GM10266 (cell line): ENCODE measurements around the gene DUOXA2.

Experiments used
- DNase-seq: peaks from one replicate; pipeline ENCODE4 v3.0.0; 2012; ENCODE audit errors: extremely low spot score
- TF ChIP-seq, protein P1 (sequence below): IDR thresholded peaks from 2 replicates; pipeline ENCODE4 v1.5.1; 2012; ENCODE audit warnings: mild to moderate bottlenecking, low read depth; ENCODE audit not compliant: control insufficient read depth, insufficient read depth; ENCODE audit errors: missing control alignments

The DUOXA2 gene

DNA sequence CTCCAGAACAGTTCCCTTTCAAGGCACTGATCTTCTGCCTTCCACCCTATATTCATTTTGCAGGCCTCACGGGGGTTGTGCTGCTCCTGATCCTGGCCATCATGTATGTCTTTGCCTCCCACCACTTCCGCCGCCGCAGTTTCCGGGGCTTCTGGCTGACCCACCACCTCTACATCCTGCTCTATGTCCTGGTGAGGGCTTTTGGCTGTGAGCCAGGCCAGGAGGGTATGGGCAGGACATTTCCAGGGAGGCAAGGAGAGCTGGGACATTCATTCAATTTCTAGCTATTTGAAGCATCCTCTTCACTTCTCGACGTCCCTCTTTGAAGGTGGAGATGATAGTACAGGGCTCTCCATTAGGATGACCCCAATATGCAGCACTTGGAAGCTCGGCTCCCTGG, 41.6 kb downstream of the DUOXA2 start:
- no peak for DNase-seq
- TF ChIP-seq, protein P1, sequence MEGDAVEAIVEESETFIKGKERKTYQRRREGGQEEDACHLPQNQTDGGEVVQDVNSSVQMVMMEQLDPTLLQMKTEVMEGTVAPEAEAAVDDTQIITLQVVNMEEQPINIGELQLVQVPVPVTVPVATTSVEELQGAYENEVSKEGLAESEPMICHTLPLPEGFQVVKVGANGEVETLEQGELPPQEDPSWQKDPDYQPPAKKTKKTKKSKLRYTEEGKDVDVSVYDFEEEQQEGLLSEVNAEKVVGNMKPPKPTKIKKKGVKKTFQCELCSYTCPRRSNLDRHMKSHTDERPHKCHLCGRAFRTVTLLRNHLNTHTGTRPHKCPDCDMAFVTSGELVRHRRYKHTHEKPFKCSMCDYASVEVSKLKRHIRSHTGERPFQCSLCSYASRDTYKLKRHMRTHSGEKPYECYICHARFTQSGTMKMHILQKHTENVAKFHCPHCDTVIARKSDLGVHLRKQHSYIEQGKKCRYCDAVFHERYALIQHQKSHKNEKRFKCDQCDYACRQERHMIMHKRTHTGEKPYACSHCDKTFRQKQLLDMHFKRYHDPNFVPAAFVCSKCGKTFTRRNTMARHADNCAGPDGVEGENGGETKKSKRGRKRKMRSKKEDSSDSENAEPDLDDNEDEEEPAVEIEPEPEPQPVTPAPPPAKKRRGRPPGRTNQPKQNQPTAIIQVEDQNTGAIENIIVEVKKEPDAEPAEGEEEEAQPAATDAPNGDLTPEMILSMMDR, result no peak

DNA sequence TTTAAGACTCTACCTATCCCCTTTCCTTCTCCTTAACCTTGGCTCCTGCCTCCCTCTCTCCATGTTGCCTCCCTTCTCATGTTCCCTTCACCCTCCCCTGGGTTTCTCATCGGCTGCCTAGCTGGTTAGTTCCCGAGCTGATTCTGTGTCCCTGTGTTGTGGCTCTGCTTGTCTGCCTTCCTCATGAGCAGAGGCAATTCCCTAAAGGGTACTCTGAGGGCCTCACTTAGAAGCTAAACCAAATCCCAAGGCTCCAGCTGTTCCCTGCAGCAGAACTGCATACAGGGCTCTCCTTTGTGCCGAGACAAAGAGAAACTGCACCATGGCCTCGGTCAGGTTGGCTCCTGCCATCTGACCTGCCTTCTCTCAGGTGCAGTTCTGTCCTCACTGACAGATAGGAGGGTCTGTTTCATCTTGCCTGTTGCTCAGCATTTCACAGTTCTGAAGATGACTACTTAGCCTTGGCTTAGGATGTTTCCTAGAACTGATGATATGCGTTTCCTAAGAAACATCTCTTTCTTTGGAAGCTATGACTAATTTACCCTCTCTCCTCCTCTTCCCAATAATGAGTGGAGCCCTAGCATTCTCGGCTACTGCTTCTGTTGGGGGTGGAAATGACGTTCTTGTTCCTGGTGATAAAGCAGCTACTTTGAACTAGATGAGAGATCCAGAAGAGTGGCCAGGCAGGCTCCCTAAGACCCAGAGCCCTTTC, 42.8 kb downstream of the DUOXA2 start:
- no peak for DNase-seq
- TF ChIP-seq, protein P1, result no peak

DNA sequence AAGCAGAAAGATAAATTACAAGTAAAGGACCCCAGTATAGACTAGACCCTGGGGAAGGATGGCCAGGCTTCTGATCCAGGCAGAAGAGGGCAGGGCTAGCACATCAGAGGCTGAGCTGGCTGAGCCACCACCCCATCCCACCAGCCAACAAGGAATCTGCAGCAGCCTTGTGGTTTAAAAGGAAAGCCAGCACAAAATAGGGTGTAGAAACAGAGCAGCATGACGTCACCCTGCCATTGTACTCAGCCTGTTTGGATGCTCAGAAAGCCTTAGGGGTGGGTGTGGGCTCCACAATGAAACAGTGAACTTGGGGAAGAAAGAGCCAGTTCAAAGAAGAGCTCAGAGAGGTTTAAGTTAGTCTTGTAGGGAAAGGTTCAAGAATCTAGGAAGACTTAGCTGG, 43.8 kb downstream of the DUOXA2 start:
- TF ChIP-seq, protein P1, result no peak
- DNase-seq, result no peak

DNA sequence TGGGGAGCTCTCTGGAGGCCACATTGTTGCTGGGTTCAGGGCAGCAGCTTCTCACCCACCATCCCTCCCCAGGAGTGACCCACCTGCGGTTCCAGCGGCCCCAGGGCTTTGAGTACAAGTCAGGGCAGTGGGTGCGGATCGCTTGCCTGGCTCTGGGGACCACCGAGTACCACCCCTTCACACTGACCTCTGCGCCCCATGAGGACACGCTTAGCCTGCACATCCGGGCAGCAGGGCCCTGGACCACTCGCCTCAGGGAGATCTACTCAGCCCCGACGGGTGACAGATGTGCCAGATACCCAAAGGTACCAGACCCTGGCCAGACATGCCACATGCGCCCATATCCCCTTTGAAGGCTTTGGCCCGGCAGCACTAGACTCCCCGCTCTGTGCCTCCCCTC, 47.5 kb downstream of the DUOXA2 start:
- TF ChIP-seq, protein P1, result no peak

DNA sequence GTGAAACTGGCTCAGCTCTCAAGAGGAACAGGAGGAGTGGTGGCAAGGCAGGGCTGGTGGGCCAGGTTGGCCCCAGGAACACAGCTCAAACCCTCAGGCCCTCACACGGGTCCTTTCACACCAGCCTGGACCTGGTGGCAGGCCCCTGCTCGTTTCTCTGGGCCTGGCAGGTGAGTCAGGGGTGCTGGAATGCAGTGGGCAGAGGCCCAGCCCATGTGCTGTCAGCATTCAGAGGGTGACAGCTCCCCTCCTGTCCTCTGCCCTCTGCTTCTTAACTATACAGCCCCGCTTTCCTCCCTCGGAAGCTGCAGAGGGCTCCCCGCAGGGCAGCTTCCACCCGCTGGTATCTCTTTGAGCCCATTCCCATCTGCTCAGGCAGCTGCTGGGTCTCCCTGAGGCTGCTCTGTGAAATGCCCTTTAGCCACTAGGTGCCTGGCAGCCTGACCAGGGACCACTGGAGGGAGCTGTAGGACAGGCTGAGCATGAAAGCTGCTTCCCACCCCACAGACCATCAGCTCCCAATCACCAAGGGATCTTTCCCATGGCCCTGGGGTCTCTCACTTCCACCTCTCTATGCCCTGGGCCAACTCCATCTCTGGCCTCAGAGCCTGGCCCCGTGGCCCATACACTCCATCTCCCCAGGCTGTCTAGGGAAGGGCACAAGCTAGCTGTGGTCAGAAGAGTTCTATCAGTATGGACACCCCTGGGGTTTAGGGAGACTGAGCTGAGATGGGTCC, 48.8 kb downstream of the DUOXA2 start:
- peak; percentile 87 for DNase-seq
- TF ChIP-seq, protein P1, result peak; percentile 94

More for the DNA sequence above, 47.5 kb downstream of the DUOXA2 start:
- no peak for DNase-seq

DNA sequence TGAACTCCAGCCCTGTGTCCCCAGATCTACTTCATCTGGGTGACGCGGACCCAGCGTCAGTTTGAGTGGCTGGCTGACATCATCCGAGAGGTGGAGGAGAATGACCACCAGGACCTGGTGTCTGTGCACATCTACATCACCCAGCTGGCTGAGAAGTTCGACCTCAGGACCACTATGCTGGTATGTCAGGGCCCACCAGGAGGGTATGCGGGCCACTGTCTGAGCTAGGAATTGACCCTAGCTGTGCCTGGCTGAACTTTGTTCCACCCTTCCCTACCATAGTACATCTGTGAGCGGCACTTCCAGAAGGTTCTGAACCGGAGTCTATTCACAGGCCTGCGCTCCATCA, 49.4 kb downstream of the DUOXA2 start:
- TF ChIP-seq, protein P1, result no peak
- DNase-seq, result no peak

DNA sequence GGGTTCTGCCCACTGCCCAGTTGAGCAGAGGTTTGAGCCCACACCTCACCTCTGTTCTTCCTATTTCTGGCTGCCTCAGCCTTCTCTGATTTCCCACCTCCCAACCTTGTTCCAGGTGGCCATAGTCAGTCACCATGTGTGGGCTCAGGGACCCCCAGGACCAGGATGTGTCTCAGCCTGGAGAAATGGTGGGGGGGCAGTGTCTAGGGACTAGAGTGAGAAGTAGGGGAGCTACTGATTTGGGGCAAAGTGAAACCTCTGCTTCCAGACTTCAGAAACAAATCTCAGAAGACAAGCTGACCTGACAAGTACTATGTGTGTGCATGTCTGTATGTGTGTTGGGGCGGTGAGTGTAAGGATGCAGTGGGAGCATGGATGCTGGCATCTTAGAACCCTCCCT, 50.8 kb downstream of the DUOXA2 start:
- no peak for DNase-seq
- TF ChIP-seq, protein P1, result no peak
